Measurements from ENCODE around the gene TEAD3. TPM values are rescaled to one million over a fixed set of nuclear protein-coding genes. Genes with fewer than 3 reads are reported as not detected.
"Not testable (repeated sequence)": the region's sequence is repeated elsewhere in the genome, so short reads cannot be mapped to it uniquely, and the experiment has no call there.

Gene TEAD3
- total and polyA plus RNA-seq, 11 donors = 25.8 to 54.3 (median 35.2) TPM

DNA sequence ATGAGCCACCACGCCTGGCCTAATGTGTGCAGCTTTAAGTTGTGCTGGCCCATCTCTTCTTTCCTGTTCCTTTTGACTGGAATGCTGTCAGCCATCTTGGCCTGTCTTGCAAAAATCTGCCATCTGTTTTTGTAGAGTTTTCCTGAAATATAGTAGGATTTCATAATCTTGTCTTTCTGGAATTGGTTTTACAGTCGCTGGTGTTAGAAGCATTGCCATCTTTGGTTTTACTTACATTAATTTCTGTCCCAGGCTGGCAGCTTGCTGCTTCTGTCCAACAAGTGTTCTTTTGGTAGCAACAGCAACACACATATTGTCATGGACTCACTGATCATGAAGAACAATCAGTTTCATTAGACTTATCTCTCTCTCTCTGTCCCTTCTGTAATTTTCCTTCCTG is 45.0 kb upstream of the TEAD3 start:
- Histone ChIP-seq H3K9me3 (peaks cover 0 to 14% (median 0%) of the 10 kb centered on the region in 12 donors), H3K4me1 (no peaks in the 10 kb centered on the region), H3K36me3 (no peaks in the 10 kb centered on the region), H3K4me3 (no peak overlapping the region), H3K27me3 (peaks cover 0 to 12% (median 0%) of the 10 kb centered on the region in 9 donors), H3K27ac (no peak overlapping the region)
- ATAC-seq = no peak
- 84 to 93% (median 90%) methylated on average over 2 of the region's 2 CpGs for WGBS, 4 donors
- intact Hi-C loops (cut with DNase I) = no loop called here
- TF ChIP-seq, protein P1, sequence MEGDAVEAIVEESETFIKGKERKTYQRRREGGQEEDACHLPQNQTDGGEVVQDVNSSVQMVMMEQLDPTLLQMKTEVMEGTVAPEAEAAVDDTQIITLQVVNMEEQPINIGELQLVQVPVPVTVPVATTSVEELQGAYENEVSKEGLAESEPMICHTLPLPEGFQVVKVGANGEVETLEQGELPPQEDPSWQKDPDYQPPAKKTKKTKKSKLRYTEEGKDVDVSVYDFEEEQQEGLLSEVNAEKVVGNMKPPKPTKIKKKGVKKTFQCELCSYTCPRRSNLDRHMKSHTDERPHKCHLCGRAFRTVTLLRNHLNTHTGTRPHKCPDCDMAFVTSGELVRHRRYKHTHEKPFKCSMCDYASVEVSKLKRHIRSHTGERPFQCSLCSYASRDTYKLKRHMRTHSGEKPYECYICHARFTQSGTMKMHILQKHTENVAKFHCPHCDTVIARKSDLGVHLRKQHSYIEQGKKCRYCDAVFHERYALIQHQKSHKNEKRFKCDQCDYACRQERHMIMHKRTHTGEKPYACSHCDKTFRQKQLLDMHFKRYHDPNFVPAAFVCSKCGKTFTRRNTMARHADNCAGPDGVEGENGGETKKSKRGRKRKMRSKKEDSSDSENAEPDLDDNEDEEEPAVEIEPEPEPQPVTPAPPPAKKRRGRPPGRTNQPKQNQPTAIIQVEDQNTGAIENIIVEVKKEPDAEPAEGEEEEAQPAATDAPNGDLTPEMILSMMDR (IDR thresholded peaks at IDR 0.05) = no peak
- no peak for DNase-seq

DNA sequence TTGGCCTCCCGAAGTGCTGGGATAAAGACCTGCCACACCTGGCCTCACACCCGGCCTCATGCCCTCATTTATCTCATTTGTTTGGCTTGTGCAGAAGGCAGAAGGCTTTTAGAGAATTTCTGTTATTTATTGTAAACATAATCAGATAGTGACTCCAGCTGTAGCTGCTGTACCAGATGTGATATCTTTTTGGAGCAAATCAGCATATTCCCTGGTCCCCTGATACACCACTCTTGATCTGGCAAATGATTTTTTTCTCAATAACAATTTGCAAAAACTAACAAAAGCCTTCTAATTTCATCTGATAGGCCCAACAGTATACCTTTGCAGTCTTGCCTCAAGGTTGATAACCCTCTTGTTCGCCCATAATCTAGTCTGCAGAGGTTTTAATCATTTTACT is 42.3 kb upstream of the TEAD3 start:
- Histone ChIP-seq H3K36me3 (no peaks in the 10 kb centered on the region), H3K27me3 (no peaks in the 10 kb centered on the region), H3K27ac (no peak overlapping the region), H3K9me3 (peaks cover 0 to 14% (median 0%) of the 10 kb centered on the region in 12 donors), H3K4me3 (no peak overlapping the region), H3K4me1 (no peaks in the 10 kb centered on the region)
- intact Hi-C loops (cut with DNase I) = no loop called here
- ATAC-seq (no peak), DNase-seq (no peak)
- TF ChIP-seq, protein P1 (IDR thresholded peaks at IDR 0.05) = no peak
- no peak for TF ChIP-seq POLR2A (IDR thresholded peaks at IDR 0.05)
- 87 to 96% (median 93%) methylated on average over 3 of the region's 3 CpGs for WGBS, 4 donors

DNA sequence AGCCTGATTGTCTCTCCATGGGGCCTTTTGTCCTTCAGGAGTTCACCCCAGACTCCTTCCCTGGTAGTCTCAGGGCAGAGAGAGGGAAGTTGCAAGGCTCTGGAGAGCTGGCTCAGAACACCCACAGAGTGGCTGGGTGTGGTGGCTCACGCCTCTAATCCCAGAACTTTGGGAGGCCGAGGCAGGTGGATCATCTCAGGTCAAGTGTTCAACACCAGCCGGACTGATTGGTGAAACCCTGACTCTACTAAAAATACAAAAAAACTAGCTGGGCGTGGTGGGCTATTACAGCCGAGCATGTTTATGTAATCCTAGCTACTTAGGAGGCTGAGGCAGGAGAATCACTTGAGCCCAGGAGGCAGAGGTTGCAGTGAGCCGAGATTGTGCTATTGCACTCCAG is 39.0 kb upstream of the TEAD3 start:
- H3K27ac ChIP-seq; H3K4me1 ChIP-seq; H3K36me3 ChIP-seq; H3K4me3 ChIP-seq; ATAC-seq; DNase-seq; intact Hi-C loops (cut with DNase I); H3K27me3 ChIP-seq: not testable (repeated sequence)
- WGBS, 4 donors = 78 to 87% (median 86%) methylated on average over 6 of the region's 6 CpGs
- peaks cover 0 to 11% (median 0%) of the 10 kb centered on the region in 12 donors for H3K9me3 ChIP-seq

DNA sequence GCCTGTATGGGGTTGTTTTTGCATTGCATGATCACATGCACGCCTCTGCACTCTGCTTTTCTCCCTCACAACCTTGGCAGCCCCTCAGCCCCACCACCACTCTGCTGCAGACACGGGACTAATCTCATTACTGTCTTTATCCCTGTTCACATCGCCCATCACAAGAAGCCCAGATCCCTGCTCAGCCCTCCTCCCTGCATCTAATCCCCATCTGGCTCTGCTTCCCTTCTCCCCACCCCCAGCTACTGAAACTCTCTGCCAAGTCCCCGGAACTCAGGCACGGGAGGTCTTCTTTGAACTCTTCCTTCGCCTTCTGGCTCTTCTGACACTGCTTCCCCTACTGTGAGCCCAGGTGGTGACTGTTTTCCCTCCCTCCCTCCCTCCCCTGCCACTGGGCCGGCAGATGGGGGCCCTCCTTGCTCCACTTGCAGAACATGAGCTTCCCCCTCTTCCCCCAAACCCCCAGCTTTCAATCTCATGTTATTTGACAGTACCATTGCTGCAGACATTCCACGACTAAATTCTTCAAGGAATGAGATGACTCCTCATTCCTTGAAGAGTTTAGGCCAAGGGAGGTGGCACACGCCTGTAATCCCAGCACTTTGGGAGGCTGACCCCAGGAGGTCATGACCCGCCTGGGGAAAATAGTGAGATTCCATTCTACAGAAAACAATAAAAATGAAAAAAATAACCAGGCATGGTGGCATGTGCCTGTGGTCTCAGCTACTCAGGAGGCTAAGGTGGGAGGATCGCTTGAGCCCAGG is 37.7 kb upstream of the TEAD3 start:
- DNase-seq = no peak
- 43 to 54% (median 44%) methylated on average over 11 of the region's 11 CpGs for WGBS, 4 donors

More for the DNA sequence above, 37.7 kb upstream of the TEAD3 start:
- no peaks in the 10 kb centered on the region for H3K9me3 ChIP-seq
- H3K27ac ChIP-seq = no peak overlapping the region
- no peak overlapping the region for H3K4me3 ChIP-seq
- no peak for ATAC-seq
- no peaks in the 10 kb centered on the region for H3K4me1 ChIP-seq
- peaks cover 0 to 7% (median 0%) of the 10 kb centered on the region in 9 donors for H3K27me3 ChIP-seq
- no peak for TF ChIP-seq POLR2A (IDR thresholded peaks at IDR 0.05)
- TF ChIP-seq, protein P1 (IDR thresholded peaks at IDR 0.05) = no peak
- no peaks in the 10 kb centered on the region for H3K36me3 ChIP-seq
- intact Hi-C loops (cut with DNase I) = no loop called here
